Erythroblast (primary cell): ENCODE data around the gene C1QTNF4.
A peak's percentile ranks its signal among the peaks of the same experiment; 100 is the strongest.
"Not testable (repeated sequence)": the region's sequence is repeated elsewhere in the genome, so short reads cannot be mapped to it uniquely, and the experiment has no call there.

ENCODE experiments used
- DNase-seq, 2 experiments: peaks; one replicate each; lab custom pipeline; 2025; lab: John Stamatoyannopoulos, UW
- GATA1 ChIP-seq: IDR thresholded peaks from 2 replicates; pipeline ENCODE4 v1.6.1; 2011; ENCODE audit warnings: low read depth, mild to moderate bottlenecking, control low read depth, low read length, moderate library complexity
- POLR2A ChIP-seq: IDR thresholded peaks from 2 replicates; pipeline ENCODE4 v1.6.1; 2011; ENCODE audit warnings: mild to moderate bottlenecking, low read length

The C1QTNF4 gene

GRCh38 chr11:47566149-47566698 lies 28.0 kb downstream of the C1QTNF4 start:
- DNase-seq = peak; percentile 53 to 62
- TF ChIP-seq GATA1 (no peak), POLR2A (no peak)

GRCh38 chr11:47565340-47566148 lies 28.7 kb downstream of the C1QTNF4 start, which contains the start of gene PTPMT1:
TSS of gene PTPMT1 (plus strand) at chr11:47565599. CDS start at chr11:47565623, 24 bp downstream.
- DNase-seq = peak; percentile 88 to 89
- TF ChIP-seq GATA1 (no peak), POLR2A (peak; percentile 82)

GRCh38 chr11:47564933-47565339 lies 29.3 kb downstream of the C1QTNF4 start:
- DNase-seq = no peak
- no peak for TF ChIP-seq GATA1
- no peak for TF ChIP-seq POLR2A

- not testable (repeated sequence) for DNase-seq
These were observed 29.8 kb downstream of the C1QTNF4 start for GRCh38 chr11:47564366-47564765.

GRCh38 chr11:47562393-47562792 lies 31.8 kb downstream of the C1QTNF4 start:
- not testable (repeated sequence) for DNase-seq

GRCh38 chr11:47560426-47560825 lies 33.8 kb downstream of the C1QTNF4 start:
- DNase-seq = no peak

GRCh38 chr11:47558695-47559094 lies 35.5 kb downstream of the C1QTNF4 start:
- DNase-seq = no peak
- TF ChIP-seq GATA1 = no peak
- no peak for TF ChIP-seq POLR2A

More at GRCh38 chr11:47560426-47560825, 33.8 kb downstream of the C1QTNF4 start:
- TF ChIP-seq GATA1 (no peak), POLR2A (no peak)

GRCh38 chr11:47557004-47557403 lies 37.2 kb downstream of the C1QTNF4 start:
- not testable (repeated sequence) for DNase-seq

GRCh38 chr11:47553406-47553743 lies 40.8 kb downstream of the C1QTNF4 start:
- TF ChIP-seq POLR2A = no peak
- TF ChIP-seq GATA1 = no peak
- DNase-seq = no peak

GRCh38 chr11:47552566-47553405 lies 41.4 kb downstream of the C1QTNF4 start, which contains the start of gene CELF1:
TSS of gene CELF1 (minus strand) at chr11:47553132. CDS start at chr11:47499523, 53,609 bp downstream.
- DNase-seq = peak; percentile 93 to 96
- TF ChIP-seq GATA1 = no peak
- TF ChIP-seq POLR2A = peak; percentile 29

GRCh38 chr11:47552056-47552565 lies 42.1 kb downstream of the C1QTNF4 start:
- peak in 1 of 2 experiments; percentile 50 for DNase-seq
- no peak for TF ChIP-seq GATA1
- TF ChIP-seq POLR2A = no peak

GRCh38 chr11:47551086-47551485 lies 43.1 kb downstream of the C1QTNF4 start:
- TF ChIP-seq POLR2A = no peak
- TF ChIP-seq GATA1 = no peak
- peak; percentile 34 to 50 for DNase-seq

GRCh38 chr11:47550288-47551047 lies 43.7 kb downstream of the C1QTNF4 start:
- DNase-seq = peak in 1 of 2 experiments; percentile 63
- TF ChIP-seq GATA1 = no peak
- no peak for TF ChIP-seq POLR2A

GRCh38 chr11:47546274-47546673 lies 47.9 kb downstream of the C1QTNF4 start:
- DNase-seq = not testable (repeated sequence)
